Stimulated activated CD4-positive, alpha-beta T cell treated with anti-CD3 and anti-CD28 coated beads, Interleukin-2, amount 100 ng/mL, for 24 hours (primary cell): ENCODE data around the gene PTPRG.
"Not testable (repeated sequence)": the region's sequence is repeated elsewhere in the genome, so short reads cannot be mapped to it uniquely, and the experiment has no call there.

Source experiments
- DNase-seq, 2 donors: peaks; one replicate each; pipeline ENCODE4 v3.0.0-alpha.2; 2020

PTPRG gene

GRCh38 chr3:61805510-61806080, 244.2 kb downstream of the PTPRG start:
- DNase-seq, result no peak

- DNase-seq, result no peak
Observed at GRCh38 chr3:61806810-61807209, 245.4 kb downstream of the PTPRG start.

GRCh38 chr3:61807865-61808276, 246.5 kb downstream of the PTPRG start:
- DNase-seq, result no peak

- no peak for DNase-seq
Observed at GRCh38 chr3:61808526-61808925, 247.2 kb downstream of the PTPRG start.

- DNase-seq, result no peak
Observed at GRCh38 chr3:61808999-61809398, 247.6 kb downstream of the PTPRG start.

GRCh38 chr3:61809879-61810278, 248.5 kb downstream of the PTPRG start:
- no peak for DNase-seq

GRCh38 chr3:61810953-61811497, 249.7 kb downstream of the PTPRG start:
- DNase-seq, result no peak

GRCh38 chr3:61811652-61812051, 250.3 kb downstream of the PTPRG start:
- DNase-seq, result no peak

GRCh38 chr3:61812085-61812484, 250.7 kb downstream of the PTPRG start:
- no peak for DNase-seq

- no peak for DNase-seq
Observed at GRCh38 chr3:61812517-61812916, 251.1 kb downstream of the PTPRG start.

GRCh38 chr3:61813636-61814035, 252.3 kb downstream of the PTPRG start:
- DNase-seq, result no peak

- no peak for DNase-seq
Observed at GRCh38 chr3:61814674-61815073, 253.3 kb downstream of the PTPRG start.

GRCh38 chr3:61816304-61816703, 254.9 kb downstream of the PTPRG start:
- DNase-seq, result not testable (repeated sequence)

- DNase-seq, result no peak
Observed at GRCh38 chr3:61819861-61820260, 258.5 kb downstream of the PTPRG start.

- DNase-seq, result no peak
Observed at GRCh38 chr3:61820306-61820992, 259.1 kb downstream of the PTPRG start.

- DNase-seq, result no peak
Observed at GRCh38 chr3:61821823-61822251, 260.5 kb downstream of the PTPRG start.

GRCh38 chr3:61822588-61822987, 261.2 kb downstream of the PTPRG start:
- DNase-seq, result no peak

GRCh38 chr3:61824553-61825135, 263.3 kb downstream of the PTPRG start:
- no peak for DNase-seq

GRCh38 chr3:61826161-61826560, 264.8 kb downstream of the PTPRG start:
- DNase-seq, result no peak

- DNase-seq, result no peak
Observed at GRCh38 chr3:61828184-61828874, 267.0 kb downstream of the PTPRG start.

- no peak for DNase-seq
Observed at GRCh38 chr3:61828880-61829721, 267.7 kb downstream of the PTPRG start.

- no peak for DNase-seq
Observed at GRCh38 chr3:61829722-61830350, 268.5 kb downstream of the PTPRG start.
